HepG2 (cell line): Measurements from ENCODE around the gene NGDN.

ENCODE experiments used
- ATAD3A ChIP-seq: sonication (generic); formaldehyde crosslinking; IDR thresholded peaks from 2 replicates; pipeline ENCODE4 v1.4.0; 2020; ENCODE audit warnings: missing genetic modification reagents
- ATF4 ChIP-seq, 2 experiments: fragments of 450-650 bp in 1 of 2; sonication (generic) in 1 of 2; formaldehyde crosslinking; IDR thresholded peaks; 2 replicates each; pipeline versions ENCODE4 v1.5.0 to v1.8.0; 2020 to 2022; ENCODE audit warnings: mild to moderate bottlenecking in 1 of 2, missing genetic modification reagents in 1 of 2
- CC2D1A ChIP-seq: sonication (generic); formaldehyde crosslinking; IDR thresholded peaks from 2 replicates; pipeline ENCODE4 v1.8.1; 2023; ENCODE audit warnings: mild to moderate bottlenecking, missing genetic modification reagents
- FOXK1 ChIP-seq: sonication (generic); formaldehyde crosslinking; IDR thresholded peaks from 2 replicates; pipeline ENCODE4 v1.4.0; 2020; ENCODE audit warnings: low read depth, missing genetic modification reagents, borderline replicate concordance
- HINFP ChIP-seq: sonication (generic); formaldehyde crosslinking; IDR thresholded peaks from 2 replicates; pipeline ENCODE4 v1.4.0; 2020; ENCODE audit warnings: low read depth, mild to moderate bottlenecking, missing genetic modification reagents
- MXI1 ChIP-seq: IDR thresholded peaks from 3 replicates; pipeline ENCODE4 v1.6.1; 2012; ENCODE audit warnings: low read depth, low read length, inconsistent platforms, borderline replicate concordance
- POLR2A ChIP-seq, 2 experiments: IDR thresholded peaks; 2 replicates each; pipeline ENCODE4 v1.6.1; 2011; ENCODE audit warnings: low read depth in 2 of 2, low read length in 2 of 2, mild to moderate bottlenecking in 1 of 2, moderate library complexity in 1 of 2; ENCODE audit not compliant: insufficient read depth in 1 of 2
- POLR2AphosphoS5 ChIP-seq: IDR thresholded peaks from 2 replicates; pipeline ENCODE4 v1.6.1; 2012; ENCODE audit warnings: low read depth, low read length
- THYN1 ChIP-seq: sonication (generic); formaldehyde crosslinking; IDR thresholded peaks from 2 replicates; pipeline ENCODE4 v1.8.1; 2023; ENCODE audit warnings: low read depth, mild to moderate bottlenecking, moderate library complexity, missing genetic modification reagents, borderline replicate concordance
- ZFX ChIP-seq: sonication (generic); formaldehyde crosslinking; IDR thresholded peaks from 2 replicates; pipeline ENCODE4 v1.4.0; 2020; ENCODE audit warnings: mild to moderate bottlenecking, low read depth, missing genetic modification reagents, moderate library complexity
- ZKSCAN5 ChIP-seq: sonication (generic); formaldehyde crosslinking; IDR thresholded peaks from 2 replicates; pipeline ENCODE4 v1.5.1; 2020; ENCODE audit warnings: mild to moderate bottlenecking, missing genetic modification reagents

DNA sequence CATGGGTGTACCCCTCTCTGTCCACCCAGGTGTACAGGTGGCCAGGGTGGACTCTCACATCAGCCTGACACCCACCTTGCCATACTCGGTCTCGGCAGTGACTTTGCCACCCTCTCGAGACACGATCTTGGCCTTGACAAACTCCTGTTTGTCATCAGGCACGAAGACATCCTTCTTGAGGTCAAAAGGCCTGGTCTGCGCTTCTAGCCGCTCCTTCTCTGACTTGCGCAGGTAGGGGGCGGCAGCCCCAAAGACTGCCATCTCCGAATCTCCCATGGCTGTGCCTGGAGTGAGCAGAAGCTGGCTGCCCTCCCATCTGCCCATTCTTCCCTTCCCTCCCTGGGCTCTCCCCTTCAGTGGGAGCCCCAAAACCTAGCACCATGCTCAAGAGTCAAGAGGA, 36.0 kb upstream of the NGDN start:
- TF ChIP-seq FOXK1 (CRISPR knock-in tag) (no peak), THYN1 (no peak), POLR2AphosphoS5 (no peak), ATF4 (CRISPR knock-in tag; IDR thresholded peaks at IDR 0.05) (no peak), POLR2A (IDR thresholded peaks at IDR 0.05; ENCODE audit: insufficient read depth in 1 of 2, low read depth in 2 of 2, low read length in 2 of 2) (no peak), HINFP (CRISPR knock-in tag) (no peak), CC2D1A (CRISPR knock-in tag) (no peak), ZKSCAN5 (CRISPR knock-in tag) (no peak), ZFX (CRISPR knock-in tag) (no peak), MXI1 (no peak), ATAD3A (CRISPR knock-in tag) (no peak)
